GM18909 (cell line): Measurements from ENCODE around the gene SYCE3.
A peak's percentile ranks its signal among the peaks of the same experiment; 100 is the strongest.

Experiments
- ATAC-seq: cut with Tn5 transposase; IDR thresholded peaks from one replicate; pipeline ENCODE4 v1.9.1; 2021; ENCODE audit warnings: mild to moderate bottlenecking; ENCODE audit not compliant: unreplicated experiment, poor library complexity

The SYCE3 gene

DNA sequence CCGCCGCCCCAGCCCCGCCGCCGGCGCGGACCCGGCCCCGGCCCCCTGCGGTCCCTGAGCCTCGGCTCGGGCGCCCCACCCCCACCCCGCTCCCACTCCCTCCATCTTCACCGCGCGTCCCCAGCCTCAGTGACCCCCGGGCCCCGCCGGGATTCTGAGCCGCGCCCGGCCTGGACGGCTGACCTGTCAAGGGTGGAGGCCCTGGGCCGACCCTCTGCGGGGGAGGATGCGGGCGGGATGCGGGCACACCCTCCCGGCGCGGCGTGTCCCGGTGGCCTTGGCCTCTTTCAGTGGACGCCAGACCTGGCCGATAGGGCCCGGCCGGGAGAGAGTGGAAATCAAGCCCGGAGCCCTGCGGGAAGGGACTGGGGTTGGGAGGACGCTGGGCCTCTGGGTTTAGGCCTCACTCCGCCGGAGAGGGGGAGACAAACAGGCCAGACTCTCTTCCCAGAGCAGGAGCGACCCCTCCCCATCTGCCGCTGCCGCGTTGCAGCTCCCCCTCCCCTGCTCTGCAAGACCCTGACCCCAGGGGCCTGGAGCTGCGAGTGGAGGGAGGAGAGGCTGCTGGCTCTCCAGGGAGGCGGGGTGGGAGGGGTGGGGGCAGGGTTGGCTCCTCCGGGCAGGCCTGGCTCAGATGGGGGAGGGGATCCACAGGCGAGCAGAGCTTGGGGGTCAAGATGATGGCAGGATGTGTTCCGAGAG, 38.4 kb upstream of the SYCE3 start:
- ATAC-seq = no peak

DNA sequence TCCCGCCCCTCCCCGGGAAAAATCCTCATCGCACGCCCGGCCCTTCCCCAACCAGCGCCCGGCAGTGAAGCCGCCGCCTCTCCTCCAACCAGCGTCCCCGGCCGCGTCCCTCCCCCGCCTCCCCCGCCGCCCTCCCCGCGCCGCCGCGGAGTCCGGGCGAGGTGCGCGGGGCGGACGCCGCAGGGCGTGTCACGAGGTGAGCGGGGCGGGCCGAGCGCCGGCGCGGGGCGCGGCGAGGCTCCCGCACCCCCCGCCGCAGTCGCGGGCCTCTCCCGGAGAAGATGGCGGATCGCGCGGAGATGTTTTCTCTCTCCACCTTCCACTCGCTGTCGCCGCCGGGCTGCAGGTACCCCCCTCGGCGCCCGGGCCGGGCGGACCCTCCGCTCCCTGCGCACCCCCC, 37.8 kb upstream of the SYCE3 start, which contains the start of gene MAPK8IP2:
TSS of gene MAPK8IP2 (plus strand) at position 256 of the 400 bp plus-strand sequence. CDS start at position 282, 26 bp downstream.
- ATAC-seq = no peak

DNA sequence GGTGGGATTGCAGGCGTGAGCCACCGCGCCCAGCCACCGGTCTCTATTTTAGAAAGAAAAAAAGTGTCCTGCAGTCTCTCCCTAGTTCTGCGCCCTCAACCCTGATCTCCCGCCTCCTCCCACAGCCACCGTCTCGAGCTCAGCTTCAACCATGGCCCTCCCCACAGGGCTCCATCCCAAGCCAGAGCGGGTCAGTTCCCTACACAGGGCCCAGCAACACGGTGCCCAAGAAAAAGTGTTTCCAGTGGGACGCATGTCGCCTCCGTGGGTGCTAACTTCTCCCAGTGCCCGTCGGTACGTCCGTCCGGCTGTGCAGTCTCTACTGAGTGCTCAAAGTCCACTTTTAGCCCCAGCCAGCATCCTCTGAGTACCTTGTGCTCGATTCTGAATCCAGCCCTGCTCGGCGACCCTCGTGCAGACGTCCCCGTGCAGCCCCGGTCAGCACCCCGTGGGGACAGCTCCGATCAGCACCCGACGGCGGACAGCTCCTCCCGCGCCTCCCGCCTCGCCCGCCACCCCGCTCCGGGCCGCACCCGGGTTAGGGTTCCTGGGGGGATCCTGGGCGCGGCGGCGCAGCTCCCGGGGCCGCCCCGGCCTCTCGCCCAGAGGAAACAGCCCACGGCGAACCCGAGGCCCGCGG, 37.2 kb upstream of the SYCE3 start:
- ATAC-seq = no peak

DNA sequence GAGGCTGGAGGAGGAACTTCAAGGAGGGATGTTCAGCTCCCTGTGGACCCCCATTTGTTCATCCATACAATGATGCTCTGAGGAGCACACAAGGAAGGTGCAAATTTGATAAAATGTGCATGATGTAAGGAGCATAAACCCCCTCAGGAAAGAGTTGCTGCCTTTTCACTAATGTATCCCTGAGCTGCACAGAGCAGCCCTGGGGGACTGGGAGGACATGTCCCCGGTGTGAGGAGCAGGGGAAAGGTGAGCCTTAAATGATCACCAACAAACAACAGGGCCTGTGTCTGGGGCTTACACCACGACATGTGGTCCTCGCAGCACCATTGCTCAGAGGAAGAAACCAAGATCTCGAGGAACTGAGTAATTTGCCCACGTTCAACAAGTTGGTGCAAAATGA, 34.4 kb upstream of the SYCE3 start:
- ATAC-seq = no peak

DNA sequence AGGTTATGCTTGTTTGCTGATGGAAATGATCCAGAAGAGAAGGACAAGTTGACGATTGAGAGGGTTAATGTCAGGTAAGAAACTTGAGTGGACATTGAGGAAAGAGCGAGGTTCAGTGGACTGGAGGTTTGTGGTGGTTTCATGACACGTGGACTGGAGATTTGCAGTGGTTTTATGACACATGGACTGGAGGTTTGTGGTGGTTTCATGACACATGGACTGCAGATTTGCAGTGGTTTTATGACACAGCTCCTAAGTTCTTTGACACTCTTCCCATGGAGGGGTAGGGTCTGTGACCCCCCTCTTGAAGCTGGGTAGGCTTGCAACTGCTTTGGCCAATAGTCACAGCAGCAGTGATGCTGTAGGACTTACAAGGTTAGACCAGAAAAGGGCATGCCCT, 32.5 kb upstream of the SYCE3 start:
- no peak for ATAC-seq

DNA sequence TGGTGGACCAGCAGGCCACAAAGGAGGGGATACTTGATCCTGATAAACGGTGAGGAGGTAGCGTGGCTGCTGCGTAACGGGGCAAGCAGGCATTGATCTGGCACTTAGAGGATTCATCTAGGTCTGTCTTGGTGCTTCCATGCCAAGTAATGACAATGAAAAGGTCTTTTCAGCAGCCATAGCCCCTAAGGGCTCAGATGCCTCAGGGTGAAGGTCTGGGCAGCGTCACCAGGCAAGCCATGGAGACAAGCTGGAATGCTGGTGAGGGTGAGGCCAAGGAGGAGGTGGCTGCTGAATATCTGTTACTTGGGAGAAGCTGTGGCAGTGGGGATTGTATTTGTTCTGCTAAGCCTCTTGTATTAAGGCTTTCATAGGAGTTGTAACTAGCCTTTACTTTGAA, 24.7 kb upstream of the SYCE3 start:
- ATAC-seq = no peak

DNA sequence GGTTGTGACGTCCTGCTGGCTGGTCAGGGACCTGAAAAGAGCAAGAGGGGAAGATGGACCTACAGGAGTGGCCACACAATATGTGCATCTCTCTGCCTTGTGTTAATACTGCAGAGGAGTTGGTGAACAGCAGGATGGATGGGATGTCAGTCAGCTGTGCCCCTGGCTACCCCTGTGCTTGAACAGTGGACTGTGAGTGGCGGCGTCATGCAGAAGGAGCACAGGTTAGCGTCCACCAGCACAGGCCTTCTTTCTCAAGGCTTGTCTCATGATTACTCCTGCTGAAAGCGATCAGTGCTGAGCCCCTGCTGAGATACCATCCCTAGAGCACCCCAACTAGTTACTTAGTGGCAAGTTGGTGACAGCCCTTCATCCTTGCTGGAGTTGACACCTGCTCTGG, 23.7 kb upstream of the SYCE3 start:
- no peak for ATAC-seq

DNA sequence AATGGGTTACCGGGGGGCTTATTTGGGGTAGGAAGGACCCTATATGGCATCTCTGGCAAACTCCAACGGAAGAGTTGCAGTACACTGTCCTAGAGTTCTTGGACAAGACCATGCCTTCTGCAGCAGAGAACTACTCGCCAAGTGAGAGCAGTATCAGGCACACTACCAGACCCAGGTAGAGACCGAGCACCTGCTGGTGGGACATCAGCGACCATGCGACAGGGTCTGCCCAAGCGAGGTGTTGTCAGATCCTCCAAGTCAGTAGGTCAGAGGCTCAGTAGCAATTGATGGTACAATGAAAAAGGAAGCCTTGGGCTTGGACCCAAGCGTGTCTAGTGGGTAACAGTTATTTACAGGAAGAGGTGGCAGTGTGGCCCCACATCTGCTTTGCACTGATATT, 23.1 kb upstream of the SYCE3 start:
- no peak for ATAC-seq

DNA sequence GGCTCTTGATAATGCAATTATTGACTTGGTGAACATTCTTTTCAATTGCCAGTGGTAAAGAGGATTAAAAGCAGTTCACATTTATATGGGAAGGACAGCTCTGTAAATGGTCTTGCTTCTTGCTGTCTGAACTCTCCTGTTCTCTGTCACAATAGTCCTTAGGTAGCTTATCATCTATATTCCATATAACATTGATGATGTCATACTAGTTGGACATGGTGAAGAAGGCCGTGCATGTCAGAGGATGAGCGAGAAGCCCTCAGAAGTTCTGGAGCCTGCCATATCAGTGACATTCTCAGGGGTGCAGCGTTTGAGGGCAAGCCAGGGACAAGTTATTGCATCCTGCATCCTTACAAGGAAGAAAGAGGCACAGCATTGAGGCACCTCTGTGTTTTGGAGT, 22.5 kb upstream of the SYCE3 start:
- ATAC-seq = no peak

DNA sequence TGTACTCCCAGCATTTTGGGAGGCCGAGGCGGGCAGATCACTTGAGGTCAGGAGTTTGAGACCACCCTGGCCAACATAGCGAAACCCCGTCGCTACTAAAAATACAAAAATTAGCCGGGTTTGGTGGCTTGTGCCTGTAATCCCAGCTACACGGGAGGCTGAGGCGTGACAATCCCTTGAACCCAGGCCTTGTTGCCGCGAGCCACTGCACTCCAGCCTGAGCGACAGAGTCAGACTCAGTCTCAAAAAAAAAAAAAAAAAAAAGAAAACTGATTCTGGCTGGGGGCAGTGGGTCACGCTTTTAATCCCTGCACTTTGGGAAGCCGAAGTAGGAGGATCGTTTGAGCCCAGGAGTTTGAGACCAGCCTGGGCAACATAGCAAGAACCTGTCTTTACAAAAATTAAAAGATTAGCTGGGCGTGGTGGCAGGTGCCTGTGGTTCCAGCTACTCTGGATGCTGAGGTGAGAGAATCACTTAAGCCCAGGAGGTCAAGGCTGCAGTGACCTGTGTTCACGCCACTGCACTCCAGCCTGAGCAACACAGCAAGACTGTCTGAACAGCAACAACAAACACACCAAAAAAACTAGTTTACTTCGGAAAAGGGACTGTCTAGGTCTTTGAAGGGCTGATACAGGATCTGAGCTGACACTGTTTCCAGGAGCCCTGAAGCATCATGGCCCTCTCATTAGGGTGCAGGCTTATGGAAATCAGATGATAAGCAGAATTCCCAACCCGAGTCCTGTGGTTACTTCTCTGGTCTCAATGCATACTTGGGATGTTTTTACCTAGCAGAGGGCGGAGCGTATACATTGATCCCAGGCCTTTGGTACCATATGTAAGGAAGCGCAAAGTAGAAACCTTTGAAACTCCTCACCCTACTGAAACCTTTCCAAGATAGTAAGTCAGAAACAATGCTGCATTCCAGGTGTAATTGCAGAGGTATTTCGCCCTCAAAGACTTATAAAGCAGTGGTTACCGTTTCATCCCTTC, 21.7 kb upstream of the SYCE3 start:
- no peak for ATAC-seq

DNA sequence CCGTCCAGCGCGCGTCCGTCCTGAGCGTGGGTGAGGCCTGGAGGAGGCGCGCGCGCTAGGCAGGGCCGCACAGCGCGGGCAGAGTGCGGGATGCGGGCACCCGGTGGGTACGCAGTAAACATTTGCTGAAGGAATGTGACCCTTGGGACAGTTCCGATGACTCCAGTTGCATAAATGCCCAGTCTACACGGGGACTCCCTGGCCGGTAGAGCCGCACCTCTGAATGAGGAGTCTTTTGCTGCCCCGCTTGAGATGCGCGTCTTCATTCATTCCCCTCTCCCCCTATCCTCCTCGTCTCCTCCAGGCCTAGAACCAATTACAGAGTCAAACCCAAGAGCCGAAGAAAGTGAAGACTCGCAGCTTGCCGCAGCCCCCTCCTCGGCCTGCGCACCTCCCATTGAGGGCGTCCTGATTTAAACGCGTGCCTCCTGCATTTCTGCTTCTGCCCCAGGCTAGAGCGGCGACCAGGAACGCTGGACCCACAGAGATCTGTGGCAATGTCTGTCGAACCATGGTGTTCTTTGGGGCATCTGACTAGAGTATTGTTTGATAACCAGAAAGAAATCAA, 20.7 kb upstream of the SYCE3 start:
- peak; percentile 29 for ATAC-seq

DNA sequence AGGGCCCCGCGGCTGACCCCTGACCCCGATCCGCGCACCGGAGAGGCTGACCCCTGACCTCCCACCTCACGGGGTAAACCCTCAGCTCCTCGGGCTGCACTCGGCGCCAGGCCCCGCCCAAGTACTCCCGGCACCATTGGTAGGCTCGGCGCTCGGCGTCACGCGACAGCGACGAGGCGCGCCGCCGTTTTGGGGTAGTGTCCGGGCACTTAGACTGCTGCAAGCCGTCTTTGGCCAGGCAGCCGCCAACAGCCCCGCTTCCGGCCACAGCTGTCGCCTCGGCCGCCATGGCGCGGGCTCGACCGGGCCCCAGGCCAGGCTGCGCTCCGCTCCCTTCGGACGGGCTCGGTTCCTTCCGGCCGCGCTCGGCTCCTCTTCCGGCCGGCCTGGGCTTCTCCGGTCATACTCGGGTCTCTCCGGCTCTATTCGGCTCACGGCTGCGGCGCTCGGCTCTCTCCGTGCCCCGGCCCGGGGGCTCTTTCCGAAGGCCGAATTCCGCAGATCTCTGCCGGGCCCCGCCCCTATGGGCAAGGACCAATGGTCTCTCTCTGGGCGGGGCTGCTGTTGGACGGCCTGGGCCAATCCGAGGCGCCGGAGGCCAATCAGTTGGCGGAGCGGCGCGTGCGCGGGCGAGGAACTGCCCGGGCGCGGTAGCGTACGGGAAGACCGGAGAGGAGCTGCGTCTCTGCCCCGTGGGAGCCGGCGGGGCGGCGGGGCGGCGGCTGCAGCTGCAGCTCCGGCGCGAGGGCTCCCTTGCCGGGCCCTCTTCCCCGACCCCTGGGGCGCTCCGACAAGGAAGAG, 20.0 kb upstream of the SYCE3 start, which contains the start of gene CHKB:
TSS of gene CHKB (minus strand) at position 357 of the 801 bp plus-strand sequence. CDS start at position 289, 68 bp downstream.
- ATAC-seq = peak; percentile 91

DNA sequence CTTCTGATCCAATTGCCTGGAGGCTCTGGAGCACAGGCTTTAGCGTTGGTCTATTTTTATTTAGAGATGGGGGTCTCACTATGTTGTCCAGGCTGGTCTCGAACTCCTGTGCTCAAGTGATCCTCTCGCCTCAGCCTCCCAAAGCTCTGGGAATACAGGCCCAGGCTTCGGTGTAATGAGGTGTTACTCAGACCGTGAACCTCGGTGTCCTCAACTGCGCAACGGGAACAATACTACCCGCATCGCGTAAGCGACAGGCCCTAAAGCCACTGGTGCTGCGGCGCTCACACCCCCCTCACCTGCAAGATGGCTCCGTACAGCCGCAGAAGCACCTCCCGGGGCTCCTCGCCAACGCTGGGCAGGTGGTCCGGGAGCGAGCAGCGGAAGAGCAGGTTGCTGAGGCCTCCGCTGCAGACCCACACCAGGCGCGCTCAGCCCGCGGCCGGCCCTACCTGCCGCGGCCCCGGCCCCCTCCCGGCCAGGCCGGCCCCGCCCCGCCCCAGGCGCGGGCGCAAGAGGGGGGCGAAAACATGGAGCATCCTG, 19.3 kb upstream of the SYCE3 start:
- ATAC-seq = no peak

DNA sequence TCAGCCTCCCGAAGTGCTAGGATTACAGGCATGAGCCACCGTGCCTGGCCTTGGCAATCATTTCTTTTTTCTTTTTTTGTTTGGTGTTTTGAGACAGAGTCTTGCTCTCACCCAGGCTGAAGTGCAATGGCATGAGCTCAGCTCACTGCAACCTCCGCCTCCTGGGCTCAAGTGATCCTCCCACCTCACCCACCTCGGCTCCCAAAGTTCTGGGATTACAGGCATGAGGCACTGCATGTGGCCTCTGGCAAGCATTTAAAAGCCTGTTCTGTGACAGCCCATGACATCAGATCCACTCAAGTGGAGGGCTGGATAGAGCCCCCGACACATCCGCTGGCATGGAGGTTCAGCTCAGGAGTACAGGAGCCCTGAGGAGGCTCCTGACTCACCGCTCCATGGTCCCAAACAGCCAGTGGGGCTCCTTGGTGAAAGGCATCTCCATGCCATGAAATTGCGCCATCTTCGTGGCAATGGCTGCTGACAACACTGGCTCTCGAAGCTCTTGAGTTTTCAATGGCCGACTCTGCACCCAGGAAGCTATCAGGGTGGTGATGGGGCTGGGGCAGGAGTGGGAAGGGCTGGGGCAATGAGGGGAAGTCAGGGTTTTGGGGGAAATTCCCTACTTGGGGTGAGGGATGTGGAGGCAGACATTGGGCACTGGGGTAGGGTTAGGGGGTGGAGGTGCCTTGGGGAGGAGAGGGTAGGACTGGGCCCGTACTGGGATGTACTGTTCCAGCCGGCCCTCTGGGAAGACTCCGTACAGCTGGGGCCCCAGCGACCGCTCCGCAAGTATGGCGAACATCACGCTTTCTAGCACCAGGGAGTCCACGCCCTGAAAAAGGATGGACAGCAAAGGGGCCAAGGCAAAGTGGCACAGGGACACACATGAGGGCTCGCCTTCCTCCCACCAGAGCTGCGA, 18.6 kb upstream of the SYCE3 start:
- ATAC-seq = no peak

DNA sequence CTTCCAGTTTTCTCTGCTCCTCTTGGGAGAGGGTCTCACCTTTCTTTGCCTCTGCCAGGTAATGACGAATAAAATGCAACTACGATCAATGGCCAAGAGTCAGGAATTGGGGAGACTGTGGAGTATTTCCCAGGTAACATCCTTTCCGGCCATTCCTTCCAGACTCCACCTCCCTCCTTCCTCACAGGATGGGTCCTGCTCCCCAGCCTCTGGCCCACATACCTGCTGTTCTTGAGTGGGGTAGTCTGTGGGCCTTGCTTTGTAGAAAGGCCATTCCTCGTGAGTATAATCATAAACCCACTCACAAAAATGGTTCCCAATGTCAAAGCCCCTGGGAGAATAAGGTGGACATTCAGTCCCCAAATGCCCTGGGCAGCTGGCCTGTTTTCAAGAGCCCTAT, 17.0 kb upstream of the SYCE3 start:
- ATAC-seq = no peak

DNA sequence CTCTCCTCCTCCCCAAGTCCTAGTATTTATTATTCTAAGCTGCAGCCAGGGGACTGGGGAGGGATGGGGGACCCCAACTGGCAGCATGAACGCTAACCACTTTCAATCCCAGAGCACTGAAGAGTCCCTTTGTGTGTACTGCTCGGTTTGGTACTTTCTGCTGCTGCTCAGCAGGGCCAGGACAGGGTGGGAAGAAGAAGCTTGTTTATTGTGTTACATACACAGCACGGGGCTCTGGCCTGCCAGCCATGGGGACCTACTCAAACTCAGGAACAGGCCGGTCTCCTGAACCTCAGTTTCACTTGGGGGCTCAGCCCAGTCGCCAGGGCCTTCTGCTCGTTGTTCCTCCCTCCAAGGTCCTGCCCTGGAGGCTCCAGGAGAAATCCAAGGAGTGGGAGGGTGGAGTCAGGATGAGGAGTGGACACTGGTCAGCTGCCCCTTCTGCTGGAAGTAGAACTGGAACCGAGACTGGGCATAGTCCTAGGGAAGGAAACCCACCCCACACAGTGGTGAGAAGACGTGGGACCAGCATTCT, 16.1 kb upstream of the SYCE3 start:
- no peak for ATAC-seq

DNA sequence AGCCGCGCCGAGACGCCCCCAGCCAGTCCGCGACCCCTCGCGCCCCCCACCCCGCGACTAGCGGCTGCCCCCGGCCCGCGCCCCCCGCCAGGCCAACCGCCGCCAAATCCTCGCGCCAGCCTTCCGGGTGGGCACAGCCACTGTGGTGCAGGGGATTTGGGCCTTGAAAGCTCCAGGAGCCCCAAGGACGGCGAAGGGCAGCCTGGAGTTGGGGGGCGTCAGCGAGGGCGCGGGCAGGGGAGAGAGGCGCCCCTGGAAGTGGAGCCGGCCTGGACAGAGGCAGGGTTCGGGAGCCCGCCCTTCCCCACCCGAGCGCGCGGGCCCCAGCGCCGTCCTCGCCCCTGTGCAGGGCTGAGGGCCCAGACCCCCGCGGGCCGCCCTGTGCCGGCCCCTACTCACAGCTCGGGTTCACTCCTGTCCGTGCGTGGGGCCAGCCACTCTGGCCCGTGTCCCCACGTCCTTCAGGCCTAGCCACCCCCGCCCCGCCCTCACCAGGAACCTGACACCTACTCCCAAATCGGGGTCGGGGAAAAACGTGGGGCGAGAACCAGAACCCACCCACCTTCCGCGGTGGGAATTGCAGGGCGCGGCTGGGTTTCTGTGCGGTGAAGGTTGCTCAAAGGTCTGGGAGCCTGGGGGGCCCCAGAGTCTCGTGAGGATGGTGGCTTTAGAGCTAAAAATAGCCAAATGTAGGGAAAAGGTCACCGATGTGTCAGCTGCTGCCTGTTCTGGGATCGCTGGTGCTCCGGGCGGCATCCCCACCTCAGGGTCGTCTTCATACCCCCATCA, 15.5 kb upstream of the SYCE3 start, which contains the start of gene CPT1B:
TSS of gene CPT1B (minus strand) at position 441 of the 789 bp plus-strand sequence. CDS start 512 bp downstream, outside the sequence.
- no peak for ATAC-seq
